Heart left ventricle (tissue), 13 donors: Measurements from ENCODE around the gene KDM2A.

Source experiments
- CTCF ChIP-seq, 12 donors: fragments of 200-600 bp; sonication (generic) in 4 of 12; IDR thresholded peaks; one replicate each; pipeline versions ENCODE4 v1.5.0 to v1.8.0; 2018 to 2022; ENCODE audit warnings: antibody characterized with exemption in 12 of 12, mild to moderate bottlenecking in 5 of 12
- POLR2A ChIP-seq, 2 donors: fragments of 450-650 bp; IDR thresholded peaks; one replicate each; pipeline ENCODE4 v1.6.1; 2017; ENCODE audit warnings: antibody characterized with exemption in 2 of 2, mild to moderate bottlenecking in 2 of 2, moderate library complexity in 2 of 2
- donor health status: ischemic (EF 13 %, LVEDD 7.1; RV severe dilation, severe dysfunction).
- donor health status: DM: no; HTN: yes; CAD: no.
- donor health status: DM: no; HTN: no; CAD: no.
- donor health status: ischemic (EF 25% LVEDD 6.9; RV normal size, moderate dysfunction).
- donor health status: ischemic (EF 25% LVEDD 5.7; RV mildly dilated, moderate dysfunction).
- donor health status: ischemic (EF 35%, LVEDD 5.7; RV mildly dilated, moderate dysfunction).
- donor health status: nonischemic (EF 11% LVEDD 7.7; RV severe dilation, severe dysfunction).
- donor health status: DM: yes; HTN: yes; CAD: no.
- donor health status: PGD.
- donor health status: ischemic (EF 29% LVEDD 5.4; RV normal size, mild dysfunction).
- donor health status: nonischemic (EF 23%, LVEDD 6.1; RV moderate dilation, normal function).

- TF ChIP-seq CTCF (IDR thresholded peaks at IDR 0.05) (no peak), POLR2A (IDR thresholded peaks at IDR 0.05) (no peak)
These were observed 48.7 kb downstream of the KDM2A start for GRCh38 chr11:67167719-67168118.
